Liver (tissue), 3 donors: ENCODE data around the gene HSPA8.

Experiments used
- ATF3 ChIP-seq: IDR thresholded peaks from 2 replicates; pipeline ENCODE4 v1.6.1; 2016; ENCODE audit warnings: antibody characterized with exemption
- CTCF ChIP-seq: fragments of 150-350 bp; IDR thresholded peaks from 2 replicates; pipeline ENCODE4 v1.5.1; 2017; ENCODE audit warnings: improper control_type of control experiment, low read depth, low read length; ENCODE audit not compliant: missing input control
- FOXA1 ChIP-seq: IDR thresholded peaks from 2 replicates; pipeline ENCODE4 v1.6.1; 2016; ENCODE audit warnings: antibody characterized with exemption
- FOXA2 ChIP-seq: IDR thresholded peaks from 2 replicates; pipeline ENCODE4 v1.6.1; 2016; ENCODE audit warnings: antibody characterized with exemption
- GABPA ChIP-seq, 2 donors: IDR thresholded peaks in 1 of 2; conservative IDR thresholded peaks in 1 of 2; 2 replicates each; pipeline ENCODE4 v1.6.1; 2016; ENCODE audit warnings: antibody characterized with exemption in 2 of 2, mild to moderate bottlenecking in 1 of 2, moderate library complexity in 1 of 2
- HNF4G ChIP-seq: IDR thresholded peaks from 2 replicates; pipeline ENCODE4 v1.6.1; 2016; ENCODE audit warnings: antibody characterized with exemption
- JUND ChIP-seq, 2 donors: IDR thresholded peaks; 2 replicates each; pipeline ENCODE4 v1.6.1; 2016; ENCODE audit warnings: antibody characterized with exemption in 2 of 2
- MAX ChIP-seq: IDR thresholded peaks from 2 replicates; pipeline ENCODE4 v1.6.1; 2016; ENCODE audit warnings: antibody characterized with exemption
- RAD21 ChIP-seq, 2 donors: IDR thresholded peaks; 2 replicates each; pipeline ENCODE4 v1.6.1; 2016; ENCODE audit warnings: antibody characterized with exemption in 2 of 2, mild to moderate bottlenecking in 2 of 2
- RXRA ChIP-seq, 2 donors: IDR thresholded peaks; 2 replicates each; pipeline ENCODE4 v1.6.1; 2017 to 2018; ENCODE audit warnings: antibody characterized with exemption in 2 of 2, mild to moderate bottlenecking in 1 of 2
- SP1 ChIP-seq: IDR thresholded peaks from 2 replicates; pipeline ENCODE4 v1.6.1; 2018; ENCODE audit warnings: antibody characterized with exemption, mild to moderate bottlenecking
- TAF1 ChIP-seq: conservative IDR thresholded peaks from 2 replicates; pipeline ENCODE4 v1.6.1; 2016; ENCODE audit warnings: antibody characterized with exemption, mild to moderate bottlenecking
- YY1 ChIP-seq: IDR thresholded peaks from 2 replicates; pipeline ENCODE4 v1.6.1; 2016; ENCODE audit warnings: antibody characterized with exemption, mild to moderate bottlenecking
- ZBTB33 ChIP-seq: IDR thresholded peaks from 2 replicates; pipeline ENCODE4 v1.6.1; 2016; ENCODE audit warnings: antibody characterized with exemption
- donor health status: healthy.
- donor health status: healthy.

- TF ChIP-seq CTCF (no peak), RAD21 (IDR thresholded peaks at IDR 0.05) (no peak), MAX (no peak), HNF4G (no peak), GABPA (IDR thresholded peaks at IDR 0.05 in 1 of 2, conservative IDR thresholded peaks at IDR 0.05 in 1 of 2) (no peak), TAF1 (no peak), FOXA1 (no peak), YY1 (no peak), RXRA (IDR thresholded peaks at IDR 0.05) (no peak), FOXA2 (no peak), JUND (IDR thresholded peaks at IDR 0.05) (no peak), ZBTB33 (no peak), ATF3 (no peak), SP1 (no peak)
Observed at GRCh38 chr11:123076484-123076883, 14.5 kb upstream of the HSPA8 start.
